Activated CD8-positive, alpha-beta memory T cell treated with anti-CD3 and anti-CD28 coated beads, Interleukin-2, amount 50 U/mL, for 24 hours (primary cell): Measurements from ENCODE around the gene SYCP2L.
"Not testable (repeated sequence)": the region's sequence is repeated elsewhere in the genome, so short reads cannot be mapped to it uniquely, and the experiment has no call there.

Experiments
- DNase-seq: peaks from one replicate; pipeline ENCODE4 v3.0.0-alpha.2; 2020; ENCODE audit errors: extremely low read depth

The SYCP2L gene

DNA sequence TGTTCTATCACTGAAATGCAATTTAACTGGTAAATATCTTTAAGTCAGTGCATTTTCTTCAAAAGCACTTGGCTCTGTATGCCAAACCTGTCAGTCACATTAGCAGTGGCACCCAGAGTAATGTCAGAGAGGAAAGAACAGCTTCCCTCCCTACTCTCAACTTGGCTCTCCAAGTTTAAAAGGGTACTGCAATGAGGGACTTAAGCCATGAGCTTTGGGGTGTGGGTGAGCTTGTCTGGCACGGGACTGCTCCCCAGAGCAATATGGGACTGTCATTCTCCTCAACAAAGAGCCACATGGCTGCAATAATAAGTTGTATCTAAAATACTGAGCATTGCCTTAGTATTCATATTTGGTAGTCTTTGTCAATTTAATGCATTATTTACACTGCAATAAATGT lies 9.0 kb upstream of the SYCP2L start:
- DNase-seq: no peak

DNA sequence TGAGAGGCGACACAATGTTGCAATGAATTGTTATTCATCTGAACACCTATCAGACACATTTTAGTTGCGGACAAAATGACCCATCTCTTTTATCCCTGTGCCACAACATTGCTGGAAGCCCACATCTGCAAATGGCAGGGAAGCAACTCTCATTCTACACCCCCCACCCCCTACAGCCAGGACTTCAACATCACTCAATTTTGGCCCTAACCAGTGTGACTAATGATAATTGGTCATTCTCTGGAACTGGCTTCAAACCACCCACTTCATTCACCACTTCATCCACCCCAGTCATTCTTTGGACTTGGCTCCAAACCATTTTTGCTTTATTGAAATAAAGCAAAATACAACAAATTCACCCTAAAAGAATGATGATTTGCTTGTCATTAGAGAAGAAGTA lies 6.5 kb upstream of the SYCP2L start:
- DNase-seq: no peak

DNA sequence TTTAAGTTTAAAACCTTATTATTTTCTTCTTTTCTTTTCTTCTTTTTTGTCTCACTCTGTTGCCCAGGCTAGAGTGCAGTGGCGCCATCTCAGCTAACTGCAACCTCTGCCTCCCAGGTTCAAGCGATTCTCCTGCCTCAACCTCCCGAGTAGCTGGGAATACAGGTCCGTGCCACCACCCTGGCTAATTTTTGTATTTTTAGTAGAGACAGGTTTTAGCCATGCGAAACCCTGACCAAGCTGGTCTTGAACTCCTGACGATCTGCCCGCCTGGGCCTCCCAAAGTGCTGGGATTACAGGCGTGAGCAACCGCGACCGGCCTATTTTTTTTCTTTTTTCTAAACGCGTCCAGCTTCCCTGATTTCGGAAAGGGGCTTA lies 4.6 kb upstream of the SYCP2L start:
- not testable (repeated sequence) for DNase-seq

DNA sequence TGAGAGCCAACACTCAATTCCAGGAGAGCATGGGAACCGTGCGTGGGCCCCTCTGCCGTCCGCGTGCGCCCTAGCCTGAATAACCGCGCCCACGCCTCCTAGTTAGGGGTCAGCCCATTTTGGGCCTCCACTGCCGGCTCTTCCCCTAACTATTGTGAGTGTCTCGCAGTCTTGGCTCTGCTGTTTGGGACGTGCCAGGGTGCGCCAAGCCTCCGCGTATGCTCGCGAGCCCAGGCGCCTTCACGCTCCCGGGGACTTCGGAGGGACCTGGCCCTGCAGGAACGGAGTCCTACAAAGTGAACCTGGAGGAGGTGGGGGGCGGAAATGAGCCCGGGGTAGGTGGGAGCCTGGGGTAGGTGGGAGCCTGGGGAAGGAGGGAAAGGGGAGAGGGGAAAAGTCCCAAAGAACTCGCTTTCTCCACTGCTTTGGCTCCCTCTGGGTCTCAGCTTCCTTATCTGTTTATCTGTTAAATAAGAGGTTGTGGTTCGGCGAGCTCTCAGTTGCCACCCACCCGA lies 4.1 kb upstream of the SYCP2L start:
- DNase-seq: no peak

DNA sequence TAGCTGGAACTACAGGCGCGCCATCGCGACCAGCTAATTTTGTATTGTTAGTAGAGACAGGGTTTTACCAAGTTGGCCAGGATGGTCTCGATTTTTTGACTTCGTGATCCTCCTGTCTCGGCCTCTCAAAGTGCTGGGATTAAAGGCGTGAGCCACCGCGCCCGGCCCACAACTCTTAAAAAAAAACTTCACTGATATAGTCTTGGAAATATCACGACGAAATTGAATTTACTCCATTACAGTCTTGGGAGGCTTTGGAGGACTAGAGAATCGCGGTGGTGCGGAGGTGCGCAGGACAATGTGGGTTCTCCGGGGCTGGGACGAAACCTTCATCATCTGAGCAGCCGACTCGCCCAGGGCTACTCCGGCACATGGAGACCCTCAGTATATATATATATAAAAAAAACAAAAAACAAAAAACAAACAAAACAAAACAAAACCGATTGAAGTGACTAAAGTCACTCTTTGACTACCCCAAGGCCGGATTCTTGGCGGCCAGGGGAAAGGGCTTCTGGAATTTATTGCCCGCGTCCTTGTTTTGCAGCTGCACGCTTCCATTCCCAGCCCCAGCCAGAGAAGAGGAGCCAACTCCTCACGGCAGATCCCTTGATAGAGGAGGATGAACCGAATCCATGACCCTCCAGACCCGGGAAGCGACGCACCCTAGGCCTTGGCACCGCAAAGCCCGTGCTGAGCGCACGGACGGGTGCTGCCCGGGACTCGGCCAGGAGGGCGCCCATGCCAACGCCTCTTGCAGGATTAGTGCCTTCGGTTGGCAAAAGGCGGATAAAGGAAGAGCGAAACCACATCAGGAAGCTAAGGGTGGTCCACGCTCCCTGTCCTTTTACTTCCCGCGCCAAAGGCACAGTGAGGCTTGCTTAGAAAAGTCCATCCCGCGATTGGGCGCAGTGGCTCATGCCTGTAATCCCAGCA lies 3.3 kb upstream of the SYCP2L start:
- no peak for DNase-seq

DNA sequence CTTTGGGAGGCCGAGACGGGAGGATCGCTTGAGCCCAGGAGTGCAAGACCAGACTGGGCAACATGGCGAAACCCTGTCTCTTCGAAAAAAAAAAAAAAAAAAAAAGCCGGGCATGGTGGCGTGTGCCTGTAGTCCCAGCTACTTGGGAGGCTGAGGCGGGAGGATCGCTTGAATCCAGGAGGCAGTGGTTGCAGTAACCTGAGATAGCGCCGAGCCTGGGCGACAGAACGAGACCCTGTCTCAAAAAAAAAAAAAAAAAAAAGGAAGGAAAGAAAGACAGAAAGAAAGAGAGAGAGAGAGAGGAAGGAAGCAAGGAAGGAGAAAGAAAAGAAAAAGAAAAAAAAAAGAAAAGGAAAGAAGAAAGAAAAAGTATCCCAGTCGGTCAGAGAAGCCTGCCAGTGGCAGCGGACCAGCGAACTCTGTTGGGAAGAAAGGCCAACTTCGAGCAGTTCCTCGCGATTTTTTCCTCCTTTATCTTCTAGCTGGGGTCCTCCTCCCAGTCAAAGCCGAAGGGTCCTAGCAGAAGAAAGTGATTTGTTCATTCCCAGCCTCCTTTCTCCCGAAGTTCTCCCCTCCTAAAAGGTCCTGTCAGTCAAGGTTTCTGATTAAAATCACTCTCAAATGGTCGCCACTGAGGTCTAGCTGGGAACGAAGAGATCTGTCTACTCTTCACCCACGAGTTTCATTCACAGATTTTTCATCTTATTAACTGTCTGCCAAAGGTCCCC lies 2.4 kb upstream of the SYCP2L start:
- DNase-seq: no peak

DNA sequence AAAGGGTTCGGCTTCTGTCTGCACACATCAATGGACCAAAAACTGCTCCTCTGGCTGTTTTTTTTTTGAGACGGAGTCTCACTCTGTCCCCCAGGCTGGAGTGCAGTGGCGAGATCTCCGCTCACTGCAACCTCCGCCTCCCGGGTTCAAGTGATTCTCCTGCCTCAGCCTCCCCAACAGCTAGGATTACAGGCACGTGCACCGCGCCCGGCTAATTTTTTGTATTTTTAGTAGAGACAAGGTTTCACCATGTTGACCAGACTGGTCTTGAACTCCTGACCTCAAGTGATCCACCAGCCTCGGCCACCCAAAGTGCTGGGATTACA lies 524 bp upstream of the SYCP2L start:
- DNase-seq: not testable (repeated sequence)

DNA sequence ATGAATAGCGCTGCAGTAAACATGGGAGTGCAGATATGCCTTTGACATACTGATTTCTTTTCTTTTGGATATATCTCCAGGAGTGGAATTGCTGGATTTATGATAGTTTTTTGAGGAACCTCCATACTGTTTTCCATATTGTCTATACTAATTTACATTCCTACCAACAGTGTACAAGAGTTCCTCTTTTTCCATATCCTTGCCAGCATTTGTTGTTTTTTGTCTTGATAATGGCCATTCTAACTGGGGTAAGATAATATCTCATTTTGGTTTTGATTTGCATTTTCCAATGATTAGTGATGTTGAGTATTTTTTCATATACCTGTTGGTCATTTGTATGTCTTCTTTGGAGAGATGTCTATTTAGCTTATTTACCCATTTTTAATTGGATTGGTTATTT lies 3.3 kb downstream of the SYCP2L start:
- no peak for DNase-seq

DNA sequence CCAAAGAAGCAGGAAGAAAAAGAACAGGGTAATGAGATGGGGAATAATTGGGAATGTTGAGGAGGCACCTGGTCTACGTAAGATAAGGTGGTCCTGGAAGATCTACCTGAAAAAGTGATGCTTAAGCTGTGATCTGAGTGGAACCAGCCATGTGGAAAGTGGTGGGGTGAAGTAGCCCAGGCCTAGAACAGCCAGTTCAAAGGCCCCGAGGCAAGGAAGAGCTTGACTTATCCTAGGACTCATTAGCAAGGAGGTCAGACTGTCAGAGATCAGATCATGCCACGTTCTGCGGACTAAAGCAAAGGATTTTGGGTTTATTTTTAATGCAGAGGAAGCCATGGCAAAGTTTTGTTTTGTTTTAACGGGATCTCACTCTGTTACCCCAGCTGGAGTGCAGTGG lies 5.1 kb downstream of the SYCP2L start:
- DNase-seq: no peak

DNA sequence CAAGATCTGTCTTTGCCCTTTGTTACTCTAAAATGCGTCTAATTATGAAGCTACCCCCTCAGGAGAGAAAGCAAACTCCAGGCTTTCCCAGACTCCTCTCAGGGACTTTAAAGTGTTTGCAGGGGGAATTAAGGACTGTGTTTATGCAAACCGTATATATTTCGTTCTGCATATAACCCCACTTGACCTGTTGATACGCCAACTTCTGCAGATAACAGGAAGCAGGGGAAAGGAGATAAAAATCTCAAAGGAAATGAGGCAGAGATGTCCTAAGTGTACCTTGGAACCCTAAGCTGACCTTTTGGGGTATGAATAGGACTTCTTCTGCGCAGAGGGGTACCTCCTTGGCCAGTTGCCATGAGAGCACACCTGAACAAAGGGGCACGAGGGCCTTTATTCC lies 8.1 kb downstream of the SYCP2L start:
- DNase-seq: no peak

DNA sequence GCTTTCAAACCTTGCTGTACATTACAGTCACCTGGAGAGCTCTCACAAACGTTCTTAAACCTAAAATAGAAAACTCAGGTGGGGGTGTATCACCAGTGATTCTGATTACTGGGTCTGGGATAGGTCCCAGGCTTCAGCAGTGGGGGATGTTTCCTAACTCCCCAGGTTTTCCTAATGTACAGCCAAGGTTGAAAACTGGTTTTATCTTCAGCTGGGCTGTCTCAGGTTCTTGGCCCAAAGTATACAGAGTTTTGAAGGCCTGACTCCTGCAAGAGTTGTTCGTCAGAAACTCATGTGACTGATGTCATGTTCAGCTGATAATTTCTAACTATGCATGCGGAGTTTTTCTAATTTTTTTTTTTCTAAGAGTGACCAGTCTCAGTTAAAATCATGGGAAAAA lies 9.8 kb downstream of the SYCP2L start:
- DNase-seq: no peak

DNA sequence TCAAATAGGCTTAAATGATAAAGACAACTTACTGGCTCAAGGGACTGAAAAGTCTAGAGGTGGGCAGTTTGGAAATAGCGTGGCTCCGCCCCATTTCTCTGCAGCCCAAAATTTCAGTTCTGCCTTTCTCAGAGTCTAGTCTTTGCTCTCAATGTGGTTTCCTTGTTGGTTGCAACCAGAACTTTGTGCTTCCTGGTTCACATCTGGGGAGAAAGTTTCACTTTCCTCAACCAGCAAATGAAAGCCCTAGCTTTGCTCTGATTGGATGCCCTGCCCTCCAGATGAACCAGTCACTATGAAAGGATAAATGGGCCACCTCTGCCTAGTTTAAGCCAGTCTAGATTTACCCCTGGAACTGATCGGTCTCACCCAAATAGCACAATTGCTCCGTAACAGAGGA lies 14.9 kb downstream of the SYCP2L start:
- no peak for DNase-seq

DNA sequence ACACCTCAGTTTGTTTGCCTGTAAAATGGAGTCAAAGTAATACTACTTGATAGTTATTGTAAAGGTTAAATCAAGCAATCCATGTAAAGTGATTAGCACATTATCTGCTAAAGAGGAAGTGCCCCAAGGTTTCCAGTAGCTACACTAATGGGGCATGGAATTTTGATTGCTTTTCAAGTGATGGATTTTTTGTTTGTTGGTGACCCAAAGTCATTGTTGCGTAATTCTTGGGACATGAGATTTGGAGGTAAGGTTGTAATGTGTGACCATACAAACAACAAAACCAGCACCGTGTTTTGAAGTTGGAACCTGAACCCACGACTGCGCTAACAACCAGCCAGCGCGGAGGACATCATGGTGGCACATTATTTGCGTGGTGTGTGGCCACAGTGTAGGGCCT lies 17.2 kb downstream of the SYCP2L start:
- DNase-seq: no peak

DNA sequence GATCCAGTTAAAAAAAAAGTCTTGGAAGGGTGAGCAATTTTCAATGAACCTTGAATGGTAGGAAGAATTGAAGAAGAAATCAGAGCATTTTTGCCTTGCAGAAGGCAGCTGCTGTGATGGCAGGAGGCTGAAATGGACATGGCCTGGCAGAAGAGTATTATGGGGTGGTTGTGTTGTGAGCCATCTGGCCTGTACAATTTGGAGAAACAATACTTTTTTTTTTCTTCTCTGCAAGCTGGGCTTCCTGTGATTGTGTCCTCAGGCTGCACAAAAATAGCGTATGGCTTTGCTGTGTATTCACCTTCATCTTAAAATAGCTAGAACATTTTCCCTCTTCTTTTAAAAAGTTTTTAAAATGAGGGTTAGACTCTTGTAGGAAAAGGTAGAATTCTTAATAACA lies 21.4 kb downstream of the SYCP2L start:
- no peak for DNase-seq

DNA sequence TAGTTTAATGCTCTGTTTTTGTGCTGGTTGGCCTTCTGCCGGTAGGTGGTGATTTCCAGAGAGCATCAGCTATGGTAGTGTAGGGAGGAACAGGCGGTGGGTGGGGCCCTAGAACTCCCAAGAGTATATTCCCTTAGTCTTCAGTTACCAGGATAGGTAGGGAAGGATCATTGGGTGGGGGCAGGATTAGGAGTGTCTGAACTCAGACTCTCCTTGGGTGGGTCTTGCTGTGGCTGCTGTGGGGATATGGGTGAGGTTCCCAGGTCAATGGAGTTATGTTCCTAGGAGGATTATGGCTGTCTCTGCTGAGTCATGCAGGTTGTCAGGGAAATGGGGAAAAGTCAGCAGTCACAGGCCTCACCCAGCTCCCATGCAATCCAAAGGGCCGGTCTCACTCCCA lies 32.7 kb downstream of the SYCP2L start:
- DNase-seq: not testable (repeated sequence)

DNA sequence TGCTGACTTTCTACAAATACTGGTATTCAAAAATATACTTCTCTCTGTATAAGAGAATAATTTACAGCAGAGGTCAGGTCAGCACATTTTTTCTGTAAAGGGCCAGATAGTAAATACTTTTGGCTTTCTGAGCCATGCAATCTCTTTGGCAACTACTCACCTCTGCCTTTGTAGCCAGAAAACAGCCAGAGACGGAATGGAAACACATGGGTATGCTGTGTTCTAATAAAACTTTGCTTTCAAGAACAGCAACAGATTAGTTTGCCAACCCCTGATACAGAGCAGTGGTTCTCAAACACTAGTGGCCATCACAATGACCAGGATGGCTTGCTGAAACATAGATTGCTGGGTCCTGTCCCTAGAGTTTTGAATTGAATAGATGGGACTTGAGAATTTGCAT lies 46.3 kb downstream of the SYCP2L start:
- DNase-seq: no peak

DNA sequence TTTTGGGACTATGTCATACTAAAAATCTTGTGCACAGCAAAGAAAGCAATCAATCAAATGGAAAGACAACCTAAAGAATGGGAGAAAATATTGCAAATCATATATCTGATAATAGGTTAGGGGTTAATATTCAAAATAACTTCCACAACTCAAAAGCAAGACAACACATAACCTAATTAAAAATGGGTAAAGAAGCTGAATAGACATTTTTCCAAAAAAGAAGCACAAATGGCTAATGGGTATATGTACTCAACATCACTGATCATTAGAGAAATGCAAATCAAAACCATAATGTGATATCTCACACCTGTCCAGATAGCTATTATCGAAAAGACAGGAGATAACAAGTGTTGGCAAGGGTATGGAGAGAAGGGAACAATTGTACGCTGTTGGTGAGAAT lies 53.0 kb downstream of the SYCP2L start:
- DNase-seq: no peak

DNA sequence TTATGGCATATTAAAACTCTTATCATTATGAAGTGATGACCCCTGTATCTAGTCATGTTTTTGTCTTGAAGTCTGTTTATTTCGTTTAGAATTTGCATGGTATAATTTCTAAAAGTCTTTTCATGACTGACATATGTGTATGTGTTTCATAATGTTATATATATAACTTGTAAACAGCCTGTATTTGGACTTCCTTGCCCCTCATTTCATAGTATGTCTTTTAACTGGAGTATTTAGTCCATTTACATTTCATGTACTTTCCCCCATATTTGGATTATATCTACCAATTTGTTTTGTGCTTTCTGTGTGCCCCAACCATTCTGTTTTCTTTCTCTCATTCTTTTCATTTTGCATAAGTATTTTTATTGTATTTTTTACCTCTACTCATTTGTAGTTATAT lies 59.0 kb downstream of the SYCP2L start:
- no peak for DNase-seq

DNA sequence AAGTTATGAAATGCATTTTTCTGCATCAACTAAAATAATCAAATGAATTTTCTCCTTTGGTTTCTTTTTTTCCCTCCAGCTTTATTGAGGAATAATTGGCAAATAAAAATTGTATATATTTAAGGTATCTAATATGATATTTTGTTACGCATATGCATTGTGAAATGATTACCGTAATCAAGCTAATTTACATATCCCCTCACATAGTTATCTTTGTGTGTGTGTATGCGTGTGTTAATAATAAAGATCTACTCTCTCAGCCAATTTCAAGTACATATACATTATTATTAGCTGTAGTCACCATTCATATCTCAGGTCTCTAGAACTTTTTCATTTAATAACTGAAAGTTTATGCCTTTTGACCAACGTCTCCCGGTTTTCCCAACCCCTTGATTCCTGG lies 61.1 kb downstream of the SYCP2L start:
- DNase-seq: no peak

DNA sequence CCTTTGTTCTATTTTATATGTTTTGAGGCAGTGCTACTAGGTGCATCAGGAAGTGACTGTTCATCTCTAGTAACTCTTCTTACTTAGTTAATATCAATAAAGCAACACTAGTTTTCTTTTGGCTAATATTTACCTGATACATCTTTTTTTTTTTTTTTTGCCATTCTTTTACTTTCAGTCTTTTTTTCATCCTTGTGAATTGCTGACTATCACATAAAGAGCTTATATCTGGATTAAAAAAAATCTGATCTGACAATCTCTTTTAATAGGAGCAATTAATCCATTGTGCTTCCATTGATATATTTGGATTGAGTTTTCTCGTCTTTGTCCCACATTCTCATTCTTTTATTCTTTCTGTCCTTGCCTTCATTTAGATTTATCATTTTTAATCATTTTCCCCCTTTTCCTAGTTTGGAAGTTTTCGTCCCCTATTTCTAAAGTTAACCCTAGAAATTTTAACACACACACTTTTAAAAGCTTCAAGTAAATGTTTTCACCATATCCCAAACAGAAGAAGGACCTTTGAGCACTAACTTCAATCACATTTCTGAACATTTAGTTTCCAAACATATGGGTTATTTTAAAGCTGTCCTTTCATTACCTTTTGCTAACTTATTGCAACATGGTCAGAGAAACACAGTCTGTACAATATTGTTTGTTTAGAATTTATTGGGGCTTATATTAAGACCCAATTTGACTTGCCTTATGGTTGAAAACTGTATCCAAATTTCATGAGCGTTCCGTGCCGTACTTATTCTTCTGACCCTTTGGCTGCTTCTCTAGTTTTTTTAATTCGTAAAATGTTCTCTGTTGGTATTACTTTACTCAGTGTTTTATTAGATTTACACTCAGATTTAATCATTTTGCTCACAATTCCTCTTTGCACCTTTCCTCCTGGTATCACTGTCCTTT lies 63.0 kb downstream of the SYCP2L start:
- no peak for DNase-seq

DNA sequence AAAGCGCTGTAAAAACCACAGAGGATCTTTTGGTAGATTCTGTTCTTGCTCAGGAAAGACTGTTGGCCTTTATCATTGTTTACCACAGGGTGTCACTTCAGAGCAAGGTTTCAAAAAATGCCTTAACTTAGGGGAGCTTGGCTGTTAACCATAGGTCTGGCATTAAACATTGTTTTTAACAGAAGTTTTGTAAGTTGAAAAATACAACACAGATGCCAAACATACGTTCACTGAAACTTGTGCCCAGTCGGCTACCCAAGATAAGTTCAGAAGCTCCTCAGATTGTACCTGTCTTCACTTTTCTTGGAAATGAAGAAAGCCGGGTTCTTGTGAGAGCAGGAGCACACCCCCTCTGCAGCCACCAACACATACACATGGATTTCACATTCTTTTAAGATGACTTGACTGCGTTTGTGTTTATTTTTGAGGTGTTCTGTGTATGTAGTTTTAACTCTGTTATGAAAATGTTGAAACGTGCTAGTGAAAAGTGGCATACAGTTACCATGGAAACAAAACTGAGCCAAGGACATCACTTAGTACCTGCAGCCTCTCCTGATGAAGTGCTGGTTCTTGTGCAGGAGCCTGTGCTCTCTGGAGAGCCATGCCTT lies 64.9 kb downstream of the SYCP2L start:
- DNase-seq: no peak

DNA sequence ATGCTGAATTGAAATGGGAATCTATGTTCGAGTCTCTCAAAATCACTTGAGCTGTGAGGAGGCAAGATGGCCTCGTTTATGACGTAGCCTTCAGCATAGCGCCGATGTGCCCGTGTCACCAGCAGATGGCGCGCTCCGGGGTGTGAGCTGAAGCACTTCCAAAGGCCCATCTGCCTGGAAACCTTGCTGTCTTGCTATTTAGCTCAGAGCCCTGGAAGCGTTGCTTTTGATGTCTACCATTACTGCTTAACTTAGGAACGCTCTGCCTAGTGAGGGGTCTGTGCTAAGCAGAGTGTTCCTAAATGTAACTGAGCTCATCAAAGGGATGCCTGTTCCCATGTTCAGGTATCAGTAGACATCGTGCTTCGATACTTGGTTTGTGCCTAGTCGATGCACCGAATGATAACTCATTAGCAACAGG lies 67.7 kb downstream of the SYCP2L start:
- DNase-seq: peak; percentile 18
